Subcutaneous adipose tissue (tissue), 4 donors: ENCODE results near the gene GIMAP6. TPM values are rescaled to one million over a fixed set of nuclear protein-coding genes. Genes with fewer than 3 reads are reported as not detected.

Source experiments
- total RNA-seq, 4 donors: library from RNA; depleted of rRNA; stranded (reverse); fragments of >200 nt; gene quantifications; one replicate each; pipeline ENCODE4 v1.1.0, GENCODE V29; 2016
- TF ChIP-seq, protein P1 (sequence below): fragments of 450-650 bp; IDR thresholded peaks from one replicate; pipeline ENCODE4 v1.5.1; 2016; ENCODE audit warnings: low read depth, mild to moderate bottlenecking, control low read depth, antibody characterized with exemption, moderate library complexity

Gene GIMAP6
- total RNA-seq, 4 donors from 2014 or later = 34.4 to 78.0 (median 43.1) TPM

DNA sequence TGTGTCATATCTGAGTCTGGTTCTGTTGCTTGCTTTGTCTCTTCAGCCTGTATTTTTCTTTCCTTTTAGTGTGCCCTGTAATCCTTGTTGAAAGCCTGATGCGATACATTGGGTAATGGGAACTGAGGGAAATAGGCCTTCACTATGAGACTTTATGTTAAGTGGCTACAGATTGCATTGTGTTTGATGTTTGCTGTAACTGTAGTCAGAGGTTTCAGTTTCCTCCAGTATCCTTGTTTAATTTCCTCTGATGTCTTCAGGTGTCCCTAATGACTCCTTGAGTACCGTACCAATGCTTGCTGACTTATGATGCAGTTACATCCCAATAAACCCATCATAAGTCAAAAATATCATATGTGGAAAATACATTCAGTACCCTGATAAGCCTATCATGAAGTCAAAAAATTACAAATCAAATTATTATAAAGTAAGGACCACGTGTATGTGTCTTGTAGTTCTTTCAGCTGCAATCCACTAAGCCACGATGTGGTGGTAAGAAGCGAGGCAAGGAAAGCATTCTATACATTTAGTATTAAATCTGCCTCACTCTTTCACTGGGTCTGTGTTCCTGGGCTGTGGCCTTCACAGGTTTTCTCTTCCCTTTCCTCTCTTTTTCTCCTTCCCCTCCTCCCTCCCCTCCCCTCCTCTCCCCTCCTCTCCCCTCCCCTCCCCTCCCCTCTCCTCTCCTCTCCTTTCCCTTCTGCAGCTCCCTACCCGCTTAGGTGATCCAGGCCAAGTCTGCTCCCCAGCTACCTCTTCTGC lies 13.3 kb upstream of the GIMAP6 start:
- TF ChIP-seq, protein P1, sequence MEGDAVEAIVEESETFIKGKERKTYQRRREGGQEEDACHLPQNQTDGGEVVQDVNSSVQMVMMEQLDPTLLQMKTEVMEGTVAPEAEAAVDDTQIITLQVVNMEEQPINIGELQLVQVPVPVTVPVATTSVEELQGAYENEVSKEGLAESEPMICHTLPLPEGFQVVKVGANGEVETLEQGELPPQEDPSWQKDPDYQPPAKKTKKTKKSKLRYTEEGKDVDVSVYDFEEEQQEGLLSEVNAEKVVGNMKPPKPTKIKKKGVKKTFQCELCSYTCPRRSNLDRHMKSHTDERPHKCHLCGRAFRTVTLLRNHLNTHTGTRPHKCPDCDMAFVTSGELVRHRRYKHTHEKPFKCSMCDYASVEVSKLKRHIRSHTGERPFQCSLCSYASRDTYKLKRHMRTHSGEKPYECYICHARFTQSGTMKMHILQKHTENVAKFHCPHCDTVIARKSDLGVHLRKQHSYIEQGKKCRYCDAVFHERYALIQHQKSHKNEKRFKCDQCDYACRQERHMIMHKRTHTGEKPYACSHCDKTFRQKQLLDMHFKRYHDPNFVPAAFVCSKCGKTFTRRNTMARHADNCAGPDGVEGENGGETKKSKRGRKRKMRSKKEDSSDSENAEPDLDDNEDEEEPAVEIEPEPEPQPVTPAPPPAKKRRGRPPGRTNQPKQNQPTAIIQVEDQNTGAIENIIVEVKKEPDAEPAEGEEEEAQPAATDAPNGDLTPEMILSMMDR = no peak

DNA sequence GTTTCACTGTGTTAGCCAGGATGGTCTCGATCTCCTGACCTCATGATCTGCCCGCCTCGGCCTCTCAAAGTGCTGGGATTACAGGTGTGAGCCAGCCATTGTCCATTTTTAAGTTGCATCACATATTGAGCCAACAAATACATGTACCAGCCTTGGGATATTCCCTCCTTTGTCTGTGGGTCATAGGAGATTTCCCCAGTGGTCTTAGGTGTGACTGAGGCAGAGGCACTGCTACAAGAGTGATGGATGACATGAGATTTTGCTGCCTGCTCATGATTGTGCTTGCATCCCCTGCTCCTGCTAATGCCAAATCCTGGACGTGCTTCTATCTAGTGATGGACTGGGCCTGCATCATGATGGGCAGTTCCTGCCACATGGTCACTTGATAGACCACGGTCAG lies 10.7 kb upstream of the GIMAP6 start:
- TF ChIP-seq, protein P1 = no peak

DNA sequence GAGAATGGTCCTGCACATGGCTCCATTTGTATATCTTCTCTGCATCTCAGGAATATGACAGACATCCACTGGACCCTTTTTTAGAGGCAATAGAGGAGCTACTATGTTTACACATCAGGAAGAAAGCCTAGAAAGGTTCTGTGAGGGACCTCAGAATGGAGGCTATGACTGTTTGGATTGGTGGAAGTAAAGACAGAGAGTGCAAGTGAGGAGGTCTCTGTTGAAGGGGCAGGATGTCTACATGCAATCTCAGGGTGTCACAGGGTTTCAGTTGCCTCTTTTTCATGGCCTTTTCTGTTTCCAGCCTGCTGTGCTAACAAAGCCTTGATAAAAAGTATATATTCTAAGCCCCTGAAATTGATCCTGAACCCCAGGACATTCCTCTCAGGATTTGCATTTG lies 9.7 kb upstream of the GIMAP6 start:
- TF ChIP-seq, protein P1 = no peak

DNA sequence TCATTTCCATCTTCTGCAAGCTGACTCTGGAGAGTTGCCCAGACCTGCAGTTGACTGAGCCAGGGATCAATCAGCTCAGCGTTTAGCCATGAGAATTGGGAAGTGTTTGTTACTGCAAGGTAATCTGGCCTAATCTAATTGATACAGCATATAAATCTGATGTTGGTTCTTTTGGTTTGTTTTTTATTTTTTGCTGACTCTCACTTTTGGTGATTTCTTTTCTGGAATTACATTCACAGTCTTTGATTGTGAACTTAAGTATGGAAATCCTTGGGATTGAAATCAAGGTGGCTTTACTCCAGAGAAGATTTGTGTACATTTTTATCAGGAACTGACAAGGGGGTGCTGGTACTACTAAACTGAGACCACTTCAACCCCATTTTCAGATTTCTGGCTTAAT lies 1.7 kb upstream of the GIMAP6 start:
- TF ChIP-seq, protein P1 = no peak

DNA sequence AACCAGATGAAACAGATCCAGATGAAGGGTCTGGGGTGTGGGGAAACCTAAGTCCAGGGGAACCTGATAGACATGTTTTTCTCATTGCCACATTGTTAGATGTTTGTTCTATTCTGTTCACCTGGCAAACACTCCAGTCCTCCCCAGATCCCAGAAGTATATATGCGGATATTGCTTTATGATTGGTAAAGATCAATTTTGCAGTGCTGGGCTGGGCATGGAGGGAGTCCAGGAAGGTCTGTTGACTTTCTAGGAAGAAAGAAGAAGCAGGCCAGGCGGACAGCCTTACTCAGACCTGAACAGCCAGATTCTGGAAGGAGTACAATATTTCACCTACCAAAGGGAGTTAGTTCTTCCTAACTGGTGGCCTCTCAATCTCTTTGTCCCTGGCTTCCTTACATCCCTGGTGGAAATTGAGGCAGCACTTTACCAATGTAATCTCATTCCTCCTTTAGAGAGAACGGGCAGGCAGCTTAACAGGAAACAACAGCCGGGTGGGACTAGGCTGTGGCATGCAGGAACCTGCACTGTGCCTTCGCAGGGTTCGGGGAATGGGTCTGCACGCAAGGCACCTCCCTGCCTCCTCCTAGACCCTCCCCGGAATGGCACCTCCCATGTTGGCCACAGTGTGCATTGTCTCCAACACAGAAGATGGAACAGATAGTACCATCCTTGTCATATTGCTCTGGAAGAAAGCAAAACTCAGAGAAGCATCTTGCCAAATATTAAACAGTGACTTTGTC lies 930 bp downstream of the GIMAP6 start:
- TF ChIP-seq, protein P1 = no peak

DNA sequence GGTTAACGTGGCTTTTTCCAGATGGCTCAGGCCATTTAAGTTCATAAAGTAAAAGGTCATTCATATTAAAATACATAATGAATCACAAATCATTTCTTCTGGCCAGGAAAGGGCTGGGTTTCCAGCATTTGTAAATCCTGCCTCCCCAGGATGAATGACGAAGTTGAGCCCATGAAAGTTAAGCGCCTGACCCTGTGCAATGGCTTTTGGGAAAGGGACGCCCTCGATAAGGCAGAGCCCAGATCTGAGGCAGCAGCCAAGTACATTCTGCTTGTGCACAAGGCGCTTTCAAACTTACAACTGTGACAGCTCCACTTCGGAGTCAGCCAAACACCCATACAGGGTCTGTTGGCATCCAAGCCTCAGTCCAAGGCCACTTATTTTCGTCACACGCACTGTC lies 2.8 kb downstream of the GIMAP6 start:
- TF ChIP-seq, protein P1 = no peak

DNA sequence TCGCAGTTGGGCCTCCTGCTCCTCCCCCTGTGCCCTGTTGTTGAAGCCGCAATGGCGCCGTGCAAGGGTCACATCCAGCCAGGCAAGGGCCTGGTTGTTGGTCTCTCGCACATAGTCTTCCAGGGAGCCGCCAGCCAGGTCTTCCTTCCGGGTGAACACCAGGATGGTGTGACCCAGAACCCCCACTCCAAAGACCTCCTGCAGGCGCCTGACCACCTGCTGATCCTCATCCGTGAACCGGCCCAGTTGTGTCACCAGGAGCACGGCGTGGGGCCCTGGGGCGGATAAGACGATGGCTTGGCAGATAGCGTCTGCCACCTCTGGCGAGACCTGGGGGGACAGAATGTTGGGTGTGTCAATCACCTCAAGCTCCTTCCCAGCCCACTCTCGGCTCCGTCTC lies 4.2 kb downstream of the GIMAP6 start:
- TF ChIP-seq, protein P1 = no peak
